ENCODE data around the gene SEC11C. TPM values are rescaled to one million over a fixed set of nuclear protein-coding genes. Genes with fewer than 3 reads are reported as not detected.

SEC11C gene
- total and polyA plus RNA-seq, 3 donors from 2014 or later = 27.1 to 64.3 (median 38.3) TPM

GRCh38 chr18:59149416-59149815, 9.7 kb downstream of the SEC11C start:
- TF ChIP-seq CTCF (IDR thresholded peaks at IDR 0.05) = no peak
- TF ChIP-seq POLR2A (IDR thresholded peaks at IDR 0.05) = no peak

GRCh38 chr18:59150236-59150635, 10.6 kb downstream of the SEC11C start:
- Histone ChIP-seq H3K36me3 (ENCODE audit: low read depth, missing control alignments) (no peaks in the 10 kb centered on the region), H3K27ac (no peak overlapping the region), H3K4me3 (no peak overlapping the region), H3K27me3 (no peaks in the 10 kb centered on the region), H3K4me1 (no peaks in the 10 kb centered on the region), H3K9me3 (no peaks in the 10 kb centered on the region)
- TF ChIP-seq POLR2A (IDR thresholded peaks at IDR 0.05) = no peak
- TF ChIP-seq CTCF (IDR thresholded peaks at IDR 0.05) = no peak
- no peak for DNase-seq
- 93 to 95% methylated on average over 11 of the region's 11 CpGs for WGBS, 2 donors
- intact Hi-C loops (cut with DNase I; ENCODE audit: low total_unique reads) = no loop called here

More at GRCh38 chr18:59149416-59149815, 9.7 kb downstream of the SEC11C start:
- no peak for DNase-seq
- intact Hi-C loops (cut with DNase I; ENCODE audit: low total_unique reads) = no loop called here
- Histone ChIP-seq H3K27ac (no peak overlapping the region), H3K4me1 (no peaks in the 10 kb centered on the region), H3K9me3 (no peaks in the 10 kb centered on the region), H3K36me3 (ENCODE audit: low read depth, missing control alignments) (no peaks in the 10 kb centered on the region), H3K27me3 (no peaks in the 10 kb centered on the region), H3K4me3 (no peak overlapping the region)
- 90 to 94% methylated on average over 8 of the region's 8 CpGs for WGBS, 2 donors

- no peak for DNase-seq
- intact Hi-C loops (cut with DNase I; ENCODE audit: low total_unique reads) = no loop called here
- H3K27me3 ChIP-seq = no peaks in the 10 kb centered on the region
- WGBS, 2 donors = 90 to 96% methylated on average over 2 of the region's 2 CpGs
- H3K9me3 ChIP-seq = no peaks in the 10 kb centered on the region
- H3K4me1 ChIP-seq = no peaks in the 10 kb centered on the region
- TF ChIP-seq POLR2A (IDR thresholded peaks at IDR 0.05) (no peak), CTCF (IDR thresholded peaks at IDR 0.05) (no peak)
- no peak overlapping the region for H3K27ac ChIP-seq
- no peaks in the 10 kb centered on the region for H3K36me3 ChIP-seq (ENCODE audit: low read depth, missing control alignments)
- H3K4me3 ChIP-seq = no peak overlapping the region
These were observed 15.5 kb downstream of the SEC11C start for GRCh38 chr18:59155153-59155552.

DNA sequence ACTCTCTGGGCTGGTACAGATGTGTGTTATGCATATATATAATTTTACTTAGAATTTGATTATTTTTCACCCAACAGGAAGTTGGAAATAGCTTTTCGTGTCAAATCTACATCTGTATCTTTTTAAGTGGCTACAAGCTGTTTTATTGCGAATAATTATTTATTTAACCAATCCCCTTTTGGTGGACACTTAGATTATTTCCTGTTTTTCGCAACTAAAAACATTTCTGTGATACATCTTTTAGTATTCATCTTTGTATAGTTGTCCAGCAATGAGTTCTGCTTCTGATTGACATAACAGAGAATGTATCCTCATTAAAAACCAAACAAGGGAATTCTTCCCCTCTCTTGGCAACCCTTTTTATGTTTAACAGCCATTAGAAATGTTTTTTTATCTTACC, 16.6 kb downstream of the SEC11C start:
- H3K27ac ChIP-seq = no peak overlapping the region
- H3K4me3 ChIP-seq = no peak overlapping the region
- H3K9me3 ChIP-seq = no peaks in the 10 kb centered on the region
- intact Hi-C loops (cut with DNase I; ENCODE audit: low total_unique reads) = no loop called here
- H3K4me1 ChIP-seq = no peaks in the 10 kb centered on the region
- DNase-seq = no peak
- 91 to 96% methylated on average over 3 of the region's 3 CpGs for WGBS, 2 donors
- no peak for TF ChIP-seq CTCF (IDR thresholded peaks at IDR 0.05)
- TF ChIP-seq POLR2A (IDR thresholded peaks at IDR 0.05) = no peak
- no peaks in the 10 kb centered on the region for H3K27me3 ChIP-seq
- no peaks in the 10 kb centered on the region for H3K36me3 ChIP-seq (ENCODE audit: low read depth, missing control alignments)

DNA sequence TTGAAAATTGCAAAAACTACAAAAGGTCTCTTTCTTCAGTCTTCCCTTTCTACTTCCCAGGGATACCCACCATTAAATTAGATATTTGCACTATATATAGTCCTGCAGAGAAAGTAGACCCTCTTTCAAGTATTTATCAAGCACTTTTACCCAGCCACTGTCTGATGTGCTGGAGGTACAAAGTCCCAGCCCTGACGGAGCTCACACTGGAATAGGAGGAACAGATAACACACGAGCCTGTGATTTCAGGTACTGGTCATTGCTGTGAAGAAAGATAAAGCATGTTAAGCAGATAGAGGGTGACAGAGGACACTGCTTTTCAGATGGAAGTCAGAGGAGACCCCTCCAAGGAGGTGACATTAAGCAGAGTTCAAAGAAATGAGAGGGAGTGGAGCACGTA, 19.6 kb downstream of the SEC11C start:
- H3K27ac ChIP-seq = no peak overlapping the region
- no peaks in the 10 kb centered on the region for H3K4me1 ChIP-seq
- no peaks in the 10 kb centered on the region for H3K9me3 ChIP-seq
- intact Hi-C loops (cut with DNase I; ENCODE audit: low total_unique reads) = no loop called here
- no peaks in the 10 kb centered on the region for H3K27me3 ChIP-seq
- no peak for DNase-seq
- no peak overlapping the region for H3K4me3 ChIP-seq
- no peaks in the 10 kb centered on the region for H3K36me3 ChIP-seq (ENCODE audit: low read depth, missing control alignments)
- WGBS, 2 donors = 75 to 86% methylated on average over 3 of the region's 3 CpGs
- TF ChIP-seq CTCF (IDR thresholded peaks at IDR 0.05) (no peak), POLR2A (IDR thresholded peaks at IDR 0.05) (no peak)
